Inflammatory macrophage treated with lipopolysaccharide for 4 hours (primary cell): ENCODE data around the gene MOV10.

Experiments used
- DNase-seq: peaks from one replicate; pipeline ENCODE4 v3.0.0-alpha.2; 2020

MOV10 gene

DNA sequence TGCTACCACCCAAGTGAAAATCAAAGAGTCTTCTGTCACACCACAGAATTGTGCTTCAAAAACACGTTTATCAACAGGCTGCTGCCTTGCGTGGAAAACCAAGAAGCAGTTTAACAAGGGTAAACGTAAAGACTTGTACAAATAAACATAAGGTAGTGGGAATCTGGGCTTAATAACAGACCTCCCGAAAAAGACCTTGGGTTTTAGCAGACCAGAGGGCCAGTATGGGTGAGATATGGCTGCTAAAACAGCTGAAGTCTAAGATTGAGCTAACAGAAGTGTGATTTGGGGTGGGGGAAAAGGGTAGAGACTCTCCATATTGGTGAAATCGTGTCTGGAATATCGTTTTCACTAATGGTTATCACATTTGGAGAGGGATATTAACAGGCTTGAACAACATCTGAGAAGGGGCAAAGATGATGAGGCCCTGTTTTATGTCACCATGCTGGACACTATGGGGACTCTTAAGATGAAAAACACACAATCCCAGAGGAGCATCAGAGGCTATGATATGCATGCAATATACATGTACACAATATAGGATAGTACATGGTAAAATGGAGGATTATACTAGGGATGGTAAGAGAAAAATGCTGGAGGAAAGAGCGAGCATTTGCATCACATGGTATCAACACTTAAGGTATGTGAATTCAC is 1.4 kb downstream of the MOV10 start:
- DNase-seq: no peak

DNA sequence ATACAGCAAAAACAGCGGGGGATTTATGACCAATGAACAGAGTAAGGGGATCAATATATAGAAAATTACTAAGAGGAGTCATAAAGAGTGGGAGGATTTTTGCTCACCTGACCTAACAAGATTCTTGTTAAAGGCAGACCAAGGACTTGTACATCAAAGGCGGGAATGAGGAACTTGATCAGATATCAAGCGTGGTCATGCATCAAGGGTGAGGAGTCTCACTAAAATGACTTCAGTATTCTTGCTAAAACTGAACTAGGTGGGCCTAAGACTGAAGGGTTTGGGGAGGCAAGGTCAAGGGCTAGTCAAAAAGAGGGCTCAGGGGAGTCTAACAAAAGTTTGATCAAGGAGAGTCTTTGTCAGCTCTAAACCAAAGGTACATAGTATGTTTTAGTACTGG is 2.1 kb downstream of the MOV10 start:
- no peak for DNase-seq

DNA sequence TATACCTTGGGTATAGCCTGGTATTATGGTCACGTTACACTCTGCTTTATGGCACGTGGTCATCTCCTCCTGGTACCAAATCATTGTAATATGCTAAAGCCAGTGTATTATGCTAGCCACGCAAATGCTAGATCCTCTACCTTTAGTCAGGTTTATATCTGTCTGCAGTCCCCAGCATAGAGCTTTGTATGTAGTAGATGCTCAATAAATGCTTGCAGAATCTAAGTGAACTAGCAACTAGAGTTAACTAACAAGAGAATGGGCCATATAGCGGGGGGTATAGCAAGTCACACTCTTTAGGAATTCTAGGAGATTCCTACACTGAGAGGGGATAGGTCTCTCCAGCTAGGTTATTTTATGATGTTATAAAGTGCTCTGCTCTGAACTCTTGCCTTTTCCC is 3.0 kb downstream of the MOV10 start:
- DNase-seq: no peak

DNA sequence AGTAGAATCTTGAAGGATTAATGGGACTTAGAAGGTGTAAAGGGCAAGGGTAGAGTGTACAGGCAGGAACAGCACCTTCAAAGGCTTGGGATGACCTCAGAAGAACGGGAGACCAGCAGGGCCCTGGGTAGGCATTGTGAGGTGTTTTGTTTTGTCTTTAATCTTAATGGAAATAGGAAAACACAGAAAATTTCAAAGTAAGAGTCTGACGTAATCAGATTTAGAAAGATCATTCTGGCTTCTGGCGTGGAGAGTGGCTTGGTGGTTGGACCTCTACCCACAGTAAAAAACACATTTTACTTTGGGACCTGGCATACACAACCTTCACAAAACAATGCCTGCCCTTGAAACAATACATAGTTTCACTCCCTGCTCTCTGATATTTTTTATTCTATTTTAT is 4.1 kb downstream of the MOV10 start:
- no peak for DNase-seq

DNA sequence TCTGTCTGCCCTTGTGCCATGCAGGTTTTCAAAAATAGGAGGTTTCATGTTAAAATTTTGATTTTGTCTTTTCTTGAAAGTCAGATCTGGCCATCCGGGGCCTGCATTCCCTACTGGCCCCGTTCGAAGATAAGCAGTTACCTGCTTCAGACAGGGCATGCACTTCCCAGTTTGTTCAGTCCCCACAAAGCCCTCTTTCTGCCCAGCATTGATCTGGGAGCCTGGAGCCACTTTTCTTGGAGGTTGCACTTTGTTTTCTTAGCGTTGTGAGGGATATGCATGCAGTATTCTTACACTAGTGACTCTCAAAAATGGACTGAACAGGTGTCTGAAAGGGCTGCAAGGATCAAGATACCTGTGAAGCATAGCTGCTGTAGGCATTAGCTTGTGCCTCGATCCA is 11.5 kb downstream of the MOV10 start:
- no peak for DNase-seq

DNA sequence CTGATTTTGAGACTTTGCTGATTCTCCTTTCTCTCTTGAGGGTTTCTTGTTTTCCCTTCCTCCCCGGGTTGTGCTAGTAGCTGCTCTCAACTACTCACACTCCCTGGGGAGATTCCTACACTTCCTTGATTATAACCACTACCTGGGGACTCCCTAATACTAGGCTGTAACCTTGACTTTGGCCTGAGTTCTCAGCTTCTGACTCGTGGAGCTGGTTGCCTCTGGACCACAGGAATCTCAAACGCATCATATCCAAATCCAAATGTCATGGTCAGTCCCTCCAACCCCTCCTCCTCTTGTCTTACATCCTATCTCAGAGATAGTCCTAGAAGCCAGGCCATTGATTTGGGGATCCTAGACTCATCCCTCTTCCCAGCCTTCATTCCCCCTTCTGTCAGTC is 12.0 kb downstream of the MOV10 start:
- no peak for DNase-seq

DNA sequence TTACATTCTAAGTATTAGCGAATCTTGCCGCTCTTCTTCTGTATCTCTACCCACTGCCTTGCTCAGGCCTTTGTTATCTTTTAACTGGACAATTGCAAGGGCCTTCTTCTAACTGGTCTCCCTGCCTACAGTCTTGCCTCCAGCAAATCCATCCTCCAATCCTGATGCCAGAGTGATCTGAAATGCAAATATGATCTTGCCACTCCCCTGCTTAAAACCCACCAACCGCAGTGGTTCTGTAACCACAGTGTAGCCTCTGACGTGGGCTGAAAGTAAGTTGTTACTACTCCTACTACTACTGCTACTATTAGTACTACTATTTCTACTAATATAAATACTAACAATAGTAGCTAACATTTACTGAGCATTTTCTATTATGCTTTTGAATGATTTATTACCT is 12.4 kb downstream of the MOV10 start:
- no peak for DNase-seq

DNA sequence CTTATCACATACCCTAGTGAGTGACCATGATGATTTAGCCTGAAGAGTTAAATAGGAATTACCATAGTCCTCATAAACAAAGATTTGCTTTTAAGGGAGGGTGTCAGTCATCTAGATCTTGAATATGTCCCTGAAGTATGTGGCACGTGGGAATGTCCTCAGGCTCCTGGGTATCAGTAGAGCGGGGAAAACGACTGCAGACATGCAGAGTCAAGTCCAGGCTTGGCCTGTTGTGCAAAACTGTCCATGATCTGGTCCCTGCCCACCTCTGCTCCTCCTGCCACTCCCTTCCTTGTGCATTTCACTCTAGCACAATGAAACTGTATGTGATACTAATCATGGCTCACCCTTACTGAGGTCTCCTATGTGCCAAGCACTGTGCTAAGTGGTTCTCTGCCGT is 12.9 kb downstream of the MOV10 start:
- no peak for DNase-seq

DNA sequence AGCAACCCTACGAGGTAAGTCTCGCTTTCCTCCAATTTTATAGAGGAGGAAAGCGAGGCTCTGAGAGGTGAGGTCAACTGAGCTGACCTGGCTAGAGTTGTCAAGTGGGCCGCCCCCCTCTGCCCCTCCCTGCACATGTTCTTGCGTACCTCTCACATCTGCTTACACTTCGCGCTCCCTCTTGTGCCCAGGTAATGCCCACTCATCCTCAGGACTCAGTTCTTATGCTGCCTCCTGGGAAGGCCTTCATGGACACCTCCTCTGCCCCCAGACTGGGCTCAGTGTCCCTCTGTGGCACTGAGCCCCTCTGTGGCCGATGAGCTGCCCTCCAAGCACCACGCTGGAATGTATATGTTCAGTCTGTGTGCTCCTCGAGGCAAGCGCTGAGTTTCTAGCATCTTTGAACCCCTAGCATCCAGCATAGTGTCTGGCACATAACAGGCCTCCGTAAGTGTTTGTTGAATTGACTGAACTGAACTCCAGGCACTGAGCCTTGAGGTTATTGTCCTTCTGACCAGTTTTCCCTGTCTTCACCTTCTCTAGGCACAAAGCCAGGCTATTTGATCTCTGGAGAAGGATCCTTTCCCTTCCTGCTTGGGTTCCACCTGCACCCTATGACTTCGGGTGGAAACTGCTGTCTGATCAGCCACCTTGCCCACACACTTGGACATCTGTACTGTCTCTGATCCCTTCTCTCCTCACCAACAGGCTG is 13.5 kb downstream of the MOV10 start:
- DNase-seq: no peak

DNA sequence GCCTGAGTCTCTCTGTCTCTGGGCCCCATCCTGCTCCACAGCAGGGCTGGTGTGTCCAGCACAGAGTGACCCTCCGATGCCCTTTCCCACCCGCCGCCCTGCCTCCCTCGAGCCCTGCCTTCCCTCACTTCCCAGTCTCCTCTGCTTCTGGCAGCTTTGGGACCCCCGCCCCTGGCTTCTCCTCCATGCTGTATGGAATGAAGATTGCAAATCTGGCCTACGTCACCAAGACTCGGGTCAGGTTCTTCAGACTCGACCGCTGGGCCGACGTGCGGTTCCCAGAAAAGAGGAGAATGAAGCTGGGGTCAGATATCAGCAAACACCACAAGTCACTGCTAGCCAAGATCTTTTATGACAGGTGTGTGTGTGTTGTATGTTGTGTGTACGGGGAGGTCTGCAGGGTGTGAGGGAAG is 14.3 kb downstream of the MOV10 start:
- DNase-seq: no peak

DNA sequence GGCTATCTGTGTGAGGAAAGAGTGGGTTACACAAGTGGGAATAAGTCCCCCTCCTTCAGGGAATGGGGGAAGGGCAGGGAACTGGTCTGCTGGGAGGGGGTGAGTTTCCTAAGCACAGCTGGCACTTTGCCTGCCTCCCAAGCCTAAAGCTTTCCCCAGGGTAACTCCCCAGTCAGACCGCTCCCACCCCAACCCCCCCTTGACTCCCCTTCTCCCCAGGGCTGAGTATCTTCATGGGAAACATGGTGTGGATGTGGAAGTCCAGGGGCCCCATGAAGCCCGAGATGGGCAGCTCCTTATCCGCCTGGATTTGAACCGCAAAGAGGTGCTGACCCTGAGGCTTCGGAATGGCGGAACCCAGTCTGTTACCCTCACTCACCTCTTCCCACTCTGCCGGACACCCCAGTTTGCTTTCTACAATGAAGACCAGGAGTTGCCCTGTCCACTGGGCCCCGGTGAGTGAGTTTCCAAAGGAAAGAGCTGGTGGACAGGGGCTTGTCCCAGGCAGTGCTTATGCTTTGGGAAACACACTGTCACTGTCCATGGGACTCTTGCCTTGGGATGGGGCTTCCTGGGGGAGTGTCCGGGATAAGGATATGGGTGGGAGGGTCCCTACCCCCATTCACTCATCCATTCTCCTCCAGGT is 14.9 kb downstream of the MOV10 start:
- no peak for DNase-seq

DNA sequence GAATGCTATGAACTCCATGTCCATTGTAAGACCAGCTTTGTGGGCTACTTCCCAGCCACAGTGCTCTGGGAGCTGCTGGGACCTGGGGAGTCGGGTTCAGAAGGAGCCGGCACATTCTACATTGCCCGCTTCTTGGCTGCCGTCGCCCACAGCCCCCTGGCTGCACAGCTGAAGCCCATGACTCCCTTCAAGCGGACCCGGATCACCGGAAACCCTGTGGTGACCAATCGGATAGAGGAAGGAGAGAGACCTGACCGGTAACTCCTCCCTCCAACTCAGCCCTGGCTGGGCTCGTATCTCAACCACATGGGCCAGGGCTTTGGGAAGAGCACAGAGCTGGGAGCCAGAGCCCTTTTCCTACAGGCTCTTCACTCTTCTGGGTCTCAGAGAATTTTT is 15.4 kb downstream of the MOV10 start:
- DNase-seq: no peak

DNA sequence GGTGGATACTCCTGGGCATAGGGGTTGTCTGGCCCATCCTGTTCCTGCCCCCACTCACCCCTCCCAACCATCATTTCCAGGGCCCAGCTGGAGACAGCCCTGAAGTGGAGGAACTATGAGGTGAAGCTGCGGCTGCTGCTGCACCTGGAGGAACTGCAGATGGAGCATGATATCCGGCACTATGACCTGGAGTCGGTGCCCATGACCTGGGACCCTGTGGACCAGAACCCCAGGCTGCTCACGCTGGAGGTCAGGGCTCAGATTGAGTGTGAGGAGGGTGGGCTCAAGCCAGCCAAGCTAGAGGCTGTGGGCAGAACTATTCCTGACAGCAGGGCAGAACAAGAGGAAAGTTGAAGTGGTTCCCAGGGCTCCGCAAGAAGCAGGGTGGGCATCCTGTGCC is 18.2 kb downstream of the MOV10 start:
- DNase-seq: no peak

DNA sequence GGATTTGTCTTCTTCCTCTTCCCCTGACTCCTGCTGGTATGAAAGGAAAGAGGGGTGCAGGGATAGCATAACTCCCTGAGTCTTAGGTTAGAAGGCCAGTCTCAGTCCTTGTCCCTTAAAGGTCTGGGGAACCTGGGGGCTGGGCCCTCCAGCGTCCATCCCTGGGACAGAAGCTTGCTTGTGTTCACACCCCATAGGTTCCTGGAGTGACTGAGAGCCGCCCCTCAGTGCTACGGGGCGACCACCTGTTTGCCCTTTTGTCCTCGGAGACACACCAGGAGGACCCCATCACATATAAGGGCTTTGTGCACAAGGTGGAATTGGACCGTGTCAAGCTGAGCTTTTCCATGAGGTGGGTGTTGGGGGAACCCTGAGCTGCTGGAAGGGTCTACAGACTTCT is 19.4 kb downstream of the MOV10 start:
- DNase-seq: no peak

DNA sequence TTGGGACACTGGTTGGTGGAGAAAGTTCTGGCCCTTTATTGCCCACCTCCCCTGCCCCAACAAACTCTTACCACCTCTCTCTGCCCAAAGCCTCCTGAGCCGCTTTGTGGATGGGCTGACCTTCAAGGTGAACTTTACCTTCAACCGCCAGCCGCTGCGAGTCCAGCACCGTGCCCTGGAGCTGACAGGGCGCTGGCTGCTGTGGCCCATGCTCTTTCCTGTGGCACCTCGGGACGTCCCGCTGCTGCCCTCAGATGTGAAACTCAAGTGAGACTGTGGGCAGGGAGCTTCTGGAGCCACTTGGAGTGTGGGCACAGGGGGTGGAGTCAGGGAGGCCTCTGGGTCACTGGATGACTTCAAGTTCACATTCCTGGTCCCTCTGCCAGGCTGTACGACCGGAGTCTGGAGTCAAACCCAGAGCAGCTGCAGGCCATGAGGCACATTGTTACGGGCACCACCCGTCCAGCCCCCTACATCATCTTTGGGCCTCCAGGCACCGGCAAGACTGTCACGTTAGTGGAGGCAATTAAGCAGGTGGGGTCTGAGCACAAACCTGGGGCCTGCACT is 20.0 kb downstream of the MOV10 start:
- no peak for DNase-seq

DNA sequence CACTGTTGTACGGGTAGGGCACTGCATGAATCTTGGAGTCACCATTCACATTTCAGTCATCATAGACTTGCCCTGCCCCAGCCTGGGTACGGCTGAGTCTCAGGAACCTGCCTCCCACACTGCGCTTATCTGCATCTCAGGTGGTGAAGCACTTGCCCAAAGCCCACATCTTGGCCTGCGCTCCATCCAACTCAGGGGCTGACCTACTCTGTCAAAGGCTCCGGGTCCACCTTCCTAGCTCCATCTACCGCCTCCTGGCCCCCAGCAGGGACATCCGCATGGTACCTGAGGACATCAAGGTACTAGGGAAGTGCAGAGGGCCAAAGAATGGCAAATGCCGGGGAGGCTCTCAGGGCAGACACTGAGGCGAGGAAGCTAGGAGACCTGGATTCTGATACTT is 20.8 kb downstream of the MOV10 start:
- no peak for DNase-seq

DNA sequence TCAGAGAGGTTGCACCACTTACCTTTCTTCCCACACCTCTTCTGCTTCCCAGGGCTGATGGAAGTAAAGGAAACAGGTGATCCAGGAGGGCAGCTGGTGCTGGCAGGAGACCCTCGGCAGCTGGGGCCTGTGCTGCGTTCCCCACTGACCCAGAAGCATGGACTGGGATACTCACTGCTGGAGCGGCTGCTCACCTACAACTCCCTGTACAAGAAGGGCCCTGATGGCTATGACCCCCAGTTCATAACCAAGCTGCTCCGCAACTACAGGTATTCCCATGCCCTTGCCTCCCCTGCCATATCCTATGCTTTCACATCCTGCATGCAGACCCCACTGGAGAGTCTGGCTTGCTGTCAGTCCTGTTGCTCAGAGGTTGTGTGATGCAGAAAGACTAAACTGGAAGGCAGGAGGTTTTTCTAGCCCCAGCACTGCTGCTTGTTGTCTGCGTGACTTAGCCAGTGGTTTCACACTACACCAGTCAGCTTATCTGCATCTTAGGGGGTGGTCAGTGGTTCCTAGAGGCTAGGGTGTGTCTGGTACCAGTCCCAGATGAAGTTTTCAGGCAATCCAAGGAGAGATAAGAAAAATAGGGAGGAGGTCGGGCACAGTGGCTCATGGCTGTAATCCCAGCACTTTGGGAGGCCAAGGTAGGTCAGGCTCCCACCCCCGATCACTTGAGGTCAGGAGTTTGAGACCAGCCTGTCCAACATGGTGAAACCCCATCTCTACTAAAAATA is 22.3 kb downstream of the MOV10 start:
- DNase-seq: no peak

DNA sequence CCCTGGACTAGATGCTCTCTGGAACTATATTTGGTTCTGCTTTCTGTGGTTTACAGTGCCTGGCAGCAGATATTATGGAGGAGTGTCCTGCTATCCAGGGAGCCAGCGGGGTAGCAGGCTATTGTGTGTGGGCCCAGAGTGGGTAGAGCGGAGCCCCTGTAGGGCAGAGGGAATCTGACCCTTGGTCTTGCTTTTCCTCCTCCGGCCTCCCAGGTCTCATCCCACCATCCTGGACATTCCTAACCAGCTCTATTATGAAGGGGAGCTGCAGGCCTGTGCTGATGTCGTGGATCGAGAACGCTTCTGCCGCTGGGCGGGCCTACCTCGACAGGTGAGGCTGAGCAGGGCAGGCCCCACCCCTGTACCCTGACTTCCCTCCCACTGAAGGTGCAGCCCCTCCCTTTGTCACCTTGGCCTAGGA is 23.3 kb downstream of the MOV10 start:
- no peak for DNase-seq

DNA sequence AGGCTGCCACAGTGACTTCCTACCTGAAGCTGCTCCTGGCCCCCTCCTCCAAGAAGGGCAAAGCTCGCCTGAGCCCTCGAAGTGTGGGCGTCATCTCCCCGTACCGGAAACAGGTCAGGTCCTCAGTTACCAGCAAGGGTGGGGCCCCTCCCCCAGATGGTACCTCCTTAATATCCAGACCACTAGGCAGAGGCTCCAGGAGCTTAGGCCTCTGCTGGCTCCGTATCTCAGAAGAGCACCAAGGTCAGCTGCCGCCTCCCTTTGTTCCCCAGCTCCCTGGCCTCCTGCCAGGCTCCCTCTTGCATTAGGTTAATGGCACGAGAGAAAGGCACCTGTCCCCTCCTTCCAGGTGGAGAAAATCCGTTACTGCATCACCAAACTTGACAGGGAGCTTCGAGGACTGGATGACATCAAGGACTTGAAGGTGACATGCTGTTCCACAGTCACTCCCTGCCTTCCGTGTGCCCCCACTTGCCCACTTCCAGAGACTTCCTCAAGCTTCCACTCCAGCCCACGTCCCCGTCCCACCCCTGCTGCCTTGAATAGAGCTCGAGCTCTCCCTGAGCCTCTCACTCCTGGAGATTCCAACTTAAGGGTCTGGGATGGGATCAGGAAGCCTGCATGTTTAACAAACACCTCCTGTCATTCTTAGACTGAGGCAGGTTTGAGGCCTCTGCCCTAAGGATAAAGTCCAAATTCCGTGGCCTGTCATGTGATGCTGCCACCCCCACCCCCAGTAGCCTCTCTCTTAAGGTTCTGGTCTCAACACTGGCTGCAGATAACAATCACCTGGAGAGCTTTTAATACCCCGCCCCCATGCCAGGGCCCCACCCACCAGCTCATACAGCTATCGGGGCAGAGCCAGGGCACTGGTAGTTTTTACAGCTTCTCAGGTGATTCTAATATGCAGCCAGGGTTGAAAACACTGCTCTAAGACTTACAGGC is 24.2 kb downstream of the MOV10 start:
- DNase-seq: no peak

DNA sequence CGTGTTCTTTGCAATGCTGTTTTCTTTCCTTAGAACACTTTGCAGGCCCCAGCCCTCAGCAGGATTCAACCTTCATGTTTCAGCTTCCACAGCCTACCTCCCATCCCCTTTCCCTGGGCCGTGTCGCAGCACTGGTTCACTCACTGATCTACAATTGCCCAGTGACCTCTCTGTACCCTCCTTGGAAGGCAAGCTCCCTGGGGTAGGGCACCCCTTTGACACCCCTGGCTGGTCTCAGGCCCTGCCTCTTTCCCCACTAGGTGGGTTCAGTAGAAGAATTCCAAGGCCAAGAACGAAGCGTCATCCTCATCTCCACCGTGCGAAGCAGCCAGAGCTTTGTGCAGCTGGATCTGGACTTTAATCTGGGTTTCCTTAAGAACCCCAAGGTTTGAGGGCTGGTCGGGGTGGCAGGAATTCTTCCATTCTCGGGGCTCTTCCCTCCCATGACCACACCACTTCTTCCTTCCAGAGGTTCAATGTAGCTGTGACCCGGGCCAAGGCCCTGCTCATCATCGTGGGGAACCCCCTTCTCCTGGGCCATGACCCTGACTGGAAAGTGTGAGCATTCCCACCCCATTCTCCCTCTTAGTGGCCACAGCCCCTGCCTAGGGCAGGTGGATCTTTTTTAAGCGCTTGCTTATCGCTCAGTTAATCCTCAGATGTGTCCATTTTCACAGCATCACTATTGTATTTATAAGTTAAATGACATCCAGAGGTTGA is 25.1 kb downstream of the MOV10 start:
- peak; percentile 16 for DNase-seq
